ENCODE measurements around the gene RNF217. TPM values are rescaled to one million over a fixed set of nuclear protein-coding genes. Genes with fewer than 3 reads are reported as not detected.

Gene RNF217
- total and polyA plus RNA-seq, 2 of the 13 experiments (the other 11 are each of a cell fraction or from before 2014, with no cell fraction given): 2.2 to 2.4 TPM

GRCh38 chr6:125078602-125079321, 116.5 kb downstream of the RNF217 start:
- CTCF ChIA-PET (ENCODE audit: low intra/inter-chr PET ratio, low total read pairs): no interaction called here
- in situ Hi-C loops (cut with HindIII; ENCODE audit: extremely low pct_ligation_motif_present, low pct_unique_long_range_greater_than_20kb): no loop called here
- H2AFZ ChIP-seq (ENCODE audit: low read length): no peak overlapping the region
- TF ChIP-seq, protein P1, sequence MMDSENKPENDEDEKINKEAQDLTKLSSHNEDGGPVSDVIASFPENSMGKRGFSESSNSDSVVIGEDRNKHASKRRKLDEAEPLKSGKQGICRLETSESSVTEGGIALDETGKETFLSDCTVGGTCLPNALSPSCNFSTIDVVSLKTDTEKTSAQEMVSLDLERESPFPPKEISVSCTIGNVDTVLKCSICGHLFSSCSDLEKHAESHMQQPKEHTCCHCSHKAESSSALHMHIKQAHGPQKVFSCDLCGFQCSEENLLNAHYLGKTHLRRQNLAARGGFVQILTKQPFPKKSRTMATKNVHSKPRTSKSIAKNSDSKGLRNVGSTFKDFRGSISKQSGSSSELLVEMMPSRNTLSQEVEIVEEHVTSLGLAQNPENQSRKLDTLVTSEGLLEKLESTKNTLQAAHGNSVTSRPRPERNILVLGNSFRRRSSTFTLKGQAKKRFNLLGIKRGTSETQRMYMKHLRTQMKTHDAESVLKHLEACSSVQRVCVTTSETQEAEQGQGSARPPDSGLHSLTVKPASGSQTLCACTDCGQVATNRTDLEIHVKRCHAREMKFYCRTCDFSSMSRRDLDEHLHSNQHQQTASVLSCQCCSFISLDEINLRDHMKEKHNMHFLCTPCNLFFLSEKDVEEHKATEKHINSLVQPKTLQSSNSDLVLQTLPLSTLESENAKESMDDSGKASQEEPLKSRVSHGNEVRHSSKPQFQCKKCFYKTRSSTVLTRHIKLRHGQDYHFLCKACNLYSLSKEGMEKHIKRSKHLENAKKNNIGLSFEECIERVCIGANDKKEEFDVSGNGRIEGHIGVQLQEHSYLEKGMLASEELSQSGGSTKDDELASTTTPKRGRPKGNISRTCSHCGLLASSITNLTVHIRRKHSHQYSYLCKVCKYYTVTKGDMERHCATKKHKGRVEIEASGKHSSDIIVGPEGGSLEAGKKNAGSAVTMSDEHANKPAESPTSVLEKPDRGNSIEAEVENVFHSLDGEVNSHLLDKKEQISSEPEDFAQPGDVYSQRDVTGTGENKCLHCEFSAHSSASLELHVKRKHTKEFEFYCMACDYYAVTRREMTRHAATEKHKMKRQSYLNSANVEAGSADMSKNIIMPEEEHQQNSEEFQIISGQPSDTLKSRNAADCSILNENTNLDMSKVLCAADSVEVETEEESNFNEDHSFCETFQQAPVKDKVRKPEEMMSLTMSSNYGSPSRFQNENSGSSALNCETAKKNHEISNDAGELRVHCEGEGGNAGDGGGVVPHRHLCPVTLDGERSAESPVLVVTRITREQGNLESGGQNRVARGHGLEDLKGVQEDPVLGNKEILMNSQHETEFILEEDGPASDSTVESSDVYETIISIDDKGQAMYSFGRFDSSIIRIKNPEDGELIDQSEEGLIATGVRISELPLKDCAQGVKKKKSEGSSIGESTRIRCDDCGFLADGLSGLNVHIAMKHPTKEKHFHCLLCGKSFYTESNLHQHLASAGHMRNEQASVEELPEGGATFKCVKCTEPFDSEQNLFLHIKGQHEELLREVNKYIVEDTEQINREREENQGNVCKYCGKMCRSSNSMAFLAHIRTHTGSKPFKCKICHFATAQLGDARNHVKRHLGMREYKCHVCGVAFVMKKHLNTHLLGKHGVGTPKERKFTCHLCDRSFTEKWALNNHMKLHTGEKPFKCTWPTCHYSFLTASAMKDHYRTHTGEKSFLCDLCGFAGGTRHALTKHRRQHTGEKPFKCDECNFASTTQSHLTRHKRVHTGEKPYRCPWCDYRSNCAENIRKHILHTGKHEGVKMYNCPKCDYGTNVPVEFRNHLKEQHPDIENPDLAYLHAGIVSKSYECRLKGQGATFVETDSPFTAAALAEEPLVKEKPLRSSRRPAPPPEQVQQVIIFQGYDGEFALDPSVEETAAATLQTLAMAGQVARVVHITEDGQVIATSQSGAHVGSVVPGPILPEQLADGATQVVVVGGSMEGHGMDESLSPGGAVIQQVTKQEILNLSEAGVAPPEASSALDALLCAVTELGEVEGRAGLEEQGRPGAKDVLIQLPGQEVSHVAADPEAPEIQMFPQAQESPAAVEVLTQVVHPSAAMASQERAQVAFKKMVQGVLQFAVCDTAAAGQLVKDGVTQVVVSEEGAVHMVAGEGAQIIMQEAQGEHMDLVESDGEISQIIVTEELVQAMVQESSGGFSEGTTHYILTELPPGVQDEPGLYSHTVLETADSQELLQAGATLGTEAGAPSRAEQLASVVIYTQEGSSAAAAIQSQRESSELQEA (CRISPR knock-in tag; IDR thresholded peaks at IDR 0.05; ENCODE audit: not compliant biosample characterization): no peak
- TF ChIP-seq AHR (CRISPR knock-in tag; IDR thresholded peaks at IDR 0.05) (no peak), ZNF557 (CRISPR knock-in tag; IDR thresholded peaks at IDR 0.05) (no peak), ZNF296 (CRISPR knock-in tag; conservative IDR thresholded peaks at IDR 0.05) (no peak), ATF3 (CRISPR knock-in tag; IDR thresholded peaks at IDR 0.05) (no peak), KIAA2018 (CRISPR knock-in tag; IDR thresholded peaks at IDR 0.05; ENCODE audit: borderline replicate concordance) (no peak), ZNF484 (CRISPR knock-in tag; IDR thresholded peaks at IDR 0.05; ENCODE audit: borderline replicate concordance, low read depth) (no peak)

More at GRCh38 chr6:125078602-125079321, 116.5 kb downstream of the RNF217 start:
- Histone ChIP-seq H3K27me3 (ENCODE audit: control insufficient read depth in 1 of 2, insufficient read depth in 2 of 2, low read length in 2 of 2) (no peaks in the 10 kb centered on the region), H3K4me1 (ENCODE audit: insufficient read depth, low read length) (no peaks in the 10 kb centered on the region), H3K9ac (ENCODE audit: insufficient read depth, low read depth, low read length) (no peak overlapping the region), H3K9me3 (ENCODE audit: low read length) (no peaks in the 10 kb centered on the region), H3K4me2 (ENCODE audit: low read depth, low read length) (no peak overlapping the region), H4K20me1 (ENCODE audit: insufficient read depth, low read length) (no peaks in the 10 kb centered on the region), H3K27ac (ENCODE audit: extremely low read length, insufficient read depth, low read length) (no peak overlapping the region), H3K4me3 (replicated peaks in 1 of 3; ENCODE audit: insufficient read depth in 1 of 3, low read depth in 2 of 3, low read length in 3 of 3) (no peak overlapping the region), H3K79me2 (ENCODE audit: insufficient read depth, low read length) (no peaks in the 10 kb centered on the region), H3K36me3 (replicated peaks in 1 of 2; ENCODE audit: control insufficient read depth in 1 of 2, insufficient read depth in 2 of 2, low read length in 2 of 2) (no peaks in the 10 kb centered on the region)
- ATAC-seq (no peak), DNase-seq (ENCODE audit: low spot score) (no peak), FAIRE-seq (no peak)
- intact Hi-C loops (cut with micrococcal nuclease; ENCODE audit: unreplicated experiment): no loop called here
- BruUV-seq (replicated peaks): no TSS peak
- POLR2A ChIA-PET: no interaction called here
- WGBS (ENCODE audit: low lambda C conversion rate): 28% methylated on average over 5 of the region's 5 CpGs

Data from HepG2 (cell line).